Astrocyte (in vitro differentiated cells and primary cell): ENCODE results near the gene PRKAG2.

Experiments
- EZH2 ChIP-seq: IDR thresholded peaks from 2 replicates; pipeline ENCODE4 v1.6.1; 2012; ENCODE audit warnings: mild to moderate bottlenecking, low read length, inconsistent platforms; ENCODE audit not compliant: insufficient read depth
- TF ChIP-seq, protein P1 (sequence below): IDR thresholded peaks from 2 replicates; pipeline ENCODE4 v1.5.1; 2011; ENCODE audit warnings: low read depth, mild to moderate bottlenecking, inconsistent platforms, low read length, moderate library complexity; ENCODE audit not compliant: insufficient read depth

DNA sequence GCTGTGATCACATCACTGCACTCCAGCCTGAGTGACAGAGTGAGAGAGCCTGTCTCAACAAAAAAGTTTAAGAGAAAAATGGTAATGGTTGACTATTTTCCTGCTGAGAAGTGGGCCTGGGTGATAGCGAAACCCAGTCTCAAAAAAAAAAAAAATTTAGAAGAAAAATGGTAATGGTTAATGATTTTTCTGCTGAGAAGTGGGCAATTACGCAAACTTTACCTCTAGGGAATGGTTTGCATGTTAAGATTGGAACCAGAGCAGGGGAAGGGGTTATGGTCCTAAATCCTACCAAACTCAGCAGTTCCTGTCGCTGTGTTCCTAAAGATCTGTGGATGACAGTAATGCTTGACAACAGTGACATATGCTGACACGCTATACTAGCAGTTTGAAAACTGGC is 226.8 kb downstream of the PRKAG2 start:
- TF ChIP-seq, protein P1, sequence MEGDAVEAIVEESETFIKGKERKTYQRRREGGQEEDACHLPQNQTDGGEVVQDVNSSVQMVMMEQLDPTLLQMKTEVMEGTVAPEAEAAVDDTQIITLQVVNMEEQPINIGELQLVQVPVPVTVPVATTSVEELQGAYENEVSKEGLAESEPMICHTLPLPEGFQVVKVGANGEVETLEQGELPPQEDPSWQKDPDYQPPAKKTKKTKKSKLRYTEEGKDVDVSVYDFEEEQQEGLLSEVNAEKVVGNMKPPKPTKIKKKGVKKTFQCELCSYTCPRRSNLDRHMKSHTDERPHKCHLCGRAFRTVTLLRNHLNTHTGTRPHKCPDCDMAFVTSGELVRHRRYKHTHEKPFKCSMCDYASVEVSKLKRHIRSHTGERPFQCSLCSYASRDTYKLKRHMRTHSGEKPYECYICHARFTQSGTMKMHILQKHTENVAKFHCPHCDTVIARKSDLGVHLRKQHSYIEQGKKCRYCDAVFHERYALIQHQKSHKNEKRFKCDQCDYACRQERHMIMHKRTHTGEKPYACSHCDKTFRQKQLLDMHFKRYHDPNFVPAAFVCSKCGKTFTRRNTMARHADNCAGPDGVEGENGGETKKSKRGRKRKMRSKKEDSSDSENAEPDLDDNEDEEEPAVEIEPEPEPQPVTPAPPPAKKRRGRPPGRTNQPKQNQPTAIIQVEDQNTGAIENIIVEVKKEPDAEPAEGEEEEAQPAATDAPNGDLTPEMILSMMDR, result no peak
- TF ChIP-seq EZH2, result no peak
